Measurements from ENCODE around the gene NEURL1.

- TF ChIP-seq CTCF (IDR thresholded peaks at IDR 0.05) = no peak
- no peak for TF ChIP-seq POLR2A (IDR thresholded peaks at IDR 0.05)
These were observed 20.2 kb upstream of the NEURL1 start for GRCh38 chr10:103473261-103473671.

Data from tibial nerve (tissue), 3 donors.